ENCODE measurements around the gene CD226.

- TF ChIP-seq, protein P1, sequence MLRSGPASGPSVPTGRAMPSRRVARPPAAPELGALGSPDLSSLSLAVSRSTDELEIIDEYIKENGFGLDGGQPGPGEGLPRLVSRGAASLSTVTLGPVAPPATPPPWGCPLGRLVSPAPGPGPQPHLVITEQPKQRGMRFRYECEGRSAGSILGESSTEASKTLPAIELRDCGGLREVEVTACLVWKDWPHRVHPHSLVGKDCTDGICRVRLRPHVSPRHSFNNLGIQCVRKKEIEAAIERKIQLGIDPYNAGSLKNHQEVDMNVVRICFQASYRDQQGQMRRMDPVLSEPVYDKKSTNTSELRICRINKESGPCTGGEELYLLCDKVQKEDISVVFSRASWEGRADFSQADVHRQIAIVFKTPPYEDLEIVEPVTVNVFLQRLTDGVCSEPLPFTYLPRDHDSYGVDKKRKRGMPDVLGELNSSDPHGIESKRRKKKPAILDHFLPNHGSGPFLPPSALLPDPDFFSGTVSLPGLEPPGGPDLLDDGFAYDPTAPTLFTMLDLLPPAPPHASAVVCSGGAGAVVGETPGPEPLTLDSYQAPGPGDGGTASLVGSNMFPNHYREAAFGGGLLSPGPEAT (IDR thresholded peaks at IDR 0.05; ENCODE audit: low read depth), result peak; percentile 84; the same call in 1 of the 2 replicates
- TF ChIP-seq, protein P2, sequence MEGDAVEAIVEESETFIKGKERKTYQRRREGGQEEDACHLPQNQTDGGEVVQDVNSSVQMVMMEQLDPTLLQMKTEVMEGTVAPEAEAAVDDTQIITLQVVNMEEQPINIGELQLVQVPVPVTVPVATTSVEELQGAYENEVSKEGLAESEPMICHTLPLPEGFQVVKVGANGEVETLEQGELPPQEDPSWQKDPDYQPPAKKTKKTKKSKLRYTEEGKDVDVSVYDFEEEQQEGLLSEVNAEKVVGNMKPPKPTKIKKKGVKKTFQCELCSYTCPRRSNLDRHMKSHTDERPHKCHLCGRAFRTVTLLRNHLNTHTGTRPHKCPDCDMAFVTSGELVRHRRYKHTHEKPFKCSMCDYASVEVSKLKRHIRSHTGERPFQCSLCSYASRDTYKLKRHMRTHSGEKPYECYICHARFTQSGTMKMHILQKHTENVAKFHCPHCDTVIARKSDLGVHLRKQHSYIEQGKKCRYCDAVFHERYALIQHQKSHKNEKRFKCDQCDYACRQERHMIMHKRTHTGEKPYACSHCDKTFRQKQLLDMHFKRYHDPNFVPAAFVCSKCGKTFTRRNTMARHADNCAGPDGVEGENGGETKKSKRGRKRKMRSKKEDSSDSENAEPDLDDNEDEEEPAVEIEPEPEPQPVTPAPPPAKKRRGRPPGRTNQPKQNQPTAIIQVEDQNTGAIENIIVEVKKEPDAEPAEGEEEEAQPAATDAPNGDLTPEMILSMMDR (IDR thresholded peaks at IDR 0.05 in 2 of 3, conservative IDR thresholded peaks at IDR 0.05 in 1 of 3; ENCODE audit: control insufficient read depth in 2 of 3, extremely low read depth in 1 of 3, insufficient read depth in 1 of 3, low read depth in 3 of 3, low read length in 3 of 3), result no peak
- TF ChIP-seq MYC (IDR thresholded peaks at IDR 0.05; ENCODE audit: insufficient read depth, insufficient read length, insufficient replicate concordance, low read length, severe bottlenecking), result no peak
- TF ChIP-seq, protein P3, sequence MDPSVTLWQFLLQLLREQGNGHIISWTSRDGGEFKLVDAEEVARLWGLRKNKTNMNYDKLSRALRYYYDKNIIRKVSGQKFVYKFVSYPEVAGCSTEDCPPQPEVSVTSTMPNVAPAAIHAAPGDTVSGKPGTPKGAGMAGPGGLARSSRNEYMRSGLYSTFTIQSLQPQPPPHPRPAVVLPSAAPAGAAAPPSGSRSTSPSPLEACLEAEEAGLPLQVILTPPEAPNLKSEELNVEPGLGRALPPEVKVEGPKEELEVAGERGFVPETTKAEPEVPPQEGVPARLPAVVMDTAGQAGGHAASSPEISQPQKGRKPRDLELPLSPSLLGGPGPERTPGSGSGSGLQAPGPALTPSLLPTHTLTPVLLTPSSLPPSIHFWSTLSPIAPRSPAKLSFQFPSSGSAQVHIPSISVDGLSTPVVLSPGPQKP (IDR thresholded peaks at IDR 0.05; ENCODE audit: low read depth, low read length), result no peak
- no peak for TF ChIP-seq IRF3 (IDR thresholded peaks at IDR 0.05)
These were observed 61.7 kb downstream of the CD226 start for GRCh38 chr18:69885841-69886531.
